Keratinocyte (primary cell): ENCODE data around the gene KCNH1.

Experiments used
- CTCF ChIP-seq, 3 experiments: IDR thresholded peaks in 1 of 3; conservative IDR thresholded peaks in 1 of 3; optimal IDR thresholded peaks in 1 of 3; 2 replicates in 2 of 3; 3 replicates in 1 of 3; pipeline versions ENCODE3 to v1.5.1; 2011; ENCODE audit warnings: low read length in 3 of 3, mild to moderate bottlenecking in 3 of 3, moderate library complexity in 2 of 3, control low read depth in 1 of 3, inconsistent platforms in 1 of 3; ENCODE audit not compliant: insufficient read depth in 2 of 3; ENCODE audit errors: extremely low read depth in 1 of 3
- EZH2 ChIP-seq: IDR thresholded peaks from one replicate; pipeline ENCODE4 v1.6.1; 2012; ENCODE audit warnings: inconsistent platforms, mild to moderate bottlenecking, low read length, moderate library complexity

- no peak for TF ChIP-seq CTCF (optimal IDR thresholded peaks at IDR 0.05 in 1 of 3, IDR thresholded peaks at IDR 0.05 in 1 of 3, conservative IDR thresholded peaks at IDR 0.05 in 1 of 3; ENCODE audit: extremely low read depth in 1 of 3, insufficient read depth in 2 of 3, low read length in 3 of 3)
- TF ChIP-seq EZH2, result no peak
Measured at GRCh38 chr1:210709701-210710100, 424.2 kb downstream of the KCNH1 start.
